Neural progenitor cell (in vitro differentiated cells): ENCODE data around the gene COL9A2.

ENCODE experiments used
- CTCF ChIP-seq: fragments of 200-600 bp; sonication (generic); IDR thresholded peaks from 2 replicates; pipeline ENCODE4 v1.5.1; 2017; ENCODE audit warnings: antibody characterized with exemption, mild to moderate bottlenecking
- EZH2 ChIP-seq: fragments of 200-600 bp; sonication (generic); IDR thresholded peaks from 2 replicates; pipeline ENCODE4 v1.6.1; 2017; ENCODE audit warnings: antibody characterized with exemption, mild to moderate bottlenecking, moderate library complexity

DNA sequence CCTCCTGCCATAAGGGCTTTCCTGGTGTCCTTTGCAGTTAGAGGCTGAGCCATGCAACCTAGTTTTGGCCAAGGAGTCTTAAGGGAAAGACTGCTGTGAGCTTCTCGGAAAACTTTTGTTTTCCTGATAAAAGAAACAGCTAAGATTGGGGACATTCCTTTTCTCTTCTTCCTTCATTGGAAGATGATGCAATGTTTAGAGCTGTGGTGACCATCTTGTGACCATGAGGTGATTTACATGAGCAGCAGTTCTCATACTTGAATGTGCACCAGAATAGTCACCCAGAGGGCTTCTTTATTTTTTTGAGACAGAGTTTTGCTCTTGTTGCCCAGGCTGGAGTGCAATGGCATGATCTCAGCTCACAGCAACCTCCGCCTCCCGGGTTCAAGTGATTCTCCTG is 36.0 kb upstream of the COL9A2 start:
- no peak for TF ChIP-seq CTCF
- TF ChIP-seq EZH2 = no peak
